GM19238 (cell line): ENCODE measurements around the gene TNNI2.
"Not testable (repeated sequence)": the region's sequence is repeated elsewhere in the genome, so short reads cannot be mapped to it uniquely, and the experiment has no call there.

Source experiments
- DNase-seq: peaks from one replicate; pipeline ENCODE4 v3.0.0; 2011; ENCODE audit warnings: low spot score; ENCODE audit not compliant: insufficient read length

Gene TNNI2

DNA sequence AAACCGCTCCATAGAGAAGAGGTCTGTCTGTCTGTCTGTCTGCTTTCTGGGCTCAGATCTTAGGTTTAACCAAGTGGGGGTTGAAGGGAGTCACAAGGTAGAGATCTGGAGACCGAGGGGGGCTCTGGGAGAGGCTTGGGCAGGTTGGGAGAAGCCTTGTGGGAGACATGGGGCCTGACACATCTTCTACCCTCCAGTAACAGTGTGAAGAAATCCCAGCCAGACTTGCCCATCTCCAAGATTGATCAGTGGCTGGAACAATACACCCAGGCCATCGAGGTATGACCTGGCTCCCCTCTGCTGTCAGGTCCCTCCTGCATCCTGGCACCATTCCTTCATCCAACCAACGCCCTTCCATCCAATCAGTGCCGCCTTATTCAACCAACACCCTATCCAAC lies 45.5 kb downstream of the TNNI2 start:
- DNase-seq: no peak

DNA sequence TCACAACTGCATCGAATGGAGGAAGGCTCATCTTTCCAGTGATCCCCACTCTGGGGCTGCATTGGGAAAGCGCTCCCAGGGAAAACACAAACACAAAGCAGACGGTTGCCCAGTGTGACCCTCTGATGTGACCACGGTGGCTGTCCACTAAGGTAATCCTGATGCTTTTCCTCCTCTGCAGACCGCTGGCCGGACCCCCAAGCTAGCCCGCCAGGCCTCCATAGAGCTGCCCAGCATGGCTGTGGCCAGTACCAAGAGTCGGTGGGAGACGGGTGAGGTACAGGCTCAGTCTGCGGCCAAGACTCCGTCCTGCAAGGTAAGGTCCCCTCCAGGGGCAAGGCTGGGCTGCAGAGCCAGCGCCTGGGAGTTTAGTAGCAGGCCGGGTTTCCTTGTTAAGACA lies 47.8 kb downstream of the TNNI2 start:
- not testable (repeated sequence) for DNase-seq

DNA sequence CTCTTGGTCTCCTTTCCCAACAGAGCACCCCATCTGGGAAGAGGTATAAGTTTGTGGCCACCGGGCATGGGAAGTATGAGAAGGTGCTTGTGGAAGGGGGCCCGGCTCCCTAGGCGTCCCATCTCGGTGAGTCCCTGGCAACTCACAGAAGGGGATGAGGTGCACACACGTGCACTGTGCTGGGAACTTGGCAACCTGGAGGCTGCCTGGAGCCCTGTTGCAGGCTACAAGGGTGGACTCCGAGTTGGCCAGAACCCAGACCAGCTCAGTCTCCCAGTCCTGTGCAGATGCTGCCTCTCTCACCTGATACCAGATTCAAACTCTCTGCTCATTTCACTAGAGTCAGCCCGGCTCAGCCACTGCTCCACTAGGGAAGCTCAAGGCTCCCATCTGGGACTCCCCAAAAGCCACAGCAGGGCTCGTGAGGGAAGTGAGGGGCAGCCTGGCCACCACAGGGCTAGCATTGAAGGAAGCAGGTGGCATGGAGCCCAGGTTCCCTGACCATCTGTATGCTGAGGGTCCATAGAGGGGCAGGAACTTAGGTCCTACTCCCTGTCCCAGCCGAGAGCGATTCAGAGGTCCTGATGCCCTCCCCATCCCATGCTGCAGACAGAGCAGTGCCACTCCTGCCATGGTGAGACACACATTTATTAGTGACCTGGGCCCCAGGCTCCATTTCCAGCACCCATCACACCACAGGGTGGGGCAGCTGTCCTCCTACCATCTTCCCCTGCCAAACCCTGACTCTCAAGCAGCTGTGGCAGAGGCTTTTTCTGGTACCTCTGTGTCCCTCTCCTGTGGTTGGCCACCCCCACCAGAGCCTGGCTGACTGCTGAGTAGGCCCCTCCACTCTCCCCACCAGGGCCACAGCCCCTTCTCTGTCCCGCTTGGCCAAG lies 48.9 kb downstream of the TNNI2 start:
- DNase-seq: no peak

DNA sequence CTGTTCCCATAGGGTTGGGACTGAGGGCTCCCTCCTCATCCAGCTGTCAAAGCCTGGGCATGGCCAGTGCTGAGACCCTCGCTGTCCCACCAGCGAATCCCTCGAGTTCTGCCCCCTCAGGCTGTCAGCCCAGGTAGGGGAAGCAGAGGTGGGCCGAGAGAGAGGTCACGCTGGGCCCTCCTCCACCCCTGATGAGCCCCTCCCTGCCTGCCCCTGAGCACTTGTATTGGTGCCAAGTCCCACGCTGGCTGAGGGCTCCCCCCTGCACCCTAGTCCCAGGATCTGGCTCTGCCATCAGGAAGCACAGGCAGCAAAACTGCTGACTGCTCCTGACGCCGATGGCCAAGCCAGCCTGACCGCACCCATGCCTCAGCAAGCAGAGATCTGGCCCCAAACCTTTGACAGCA lies 49.6 kb downstream of the TNNI2 start:
- DNase-seq: no peak

DNA sequence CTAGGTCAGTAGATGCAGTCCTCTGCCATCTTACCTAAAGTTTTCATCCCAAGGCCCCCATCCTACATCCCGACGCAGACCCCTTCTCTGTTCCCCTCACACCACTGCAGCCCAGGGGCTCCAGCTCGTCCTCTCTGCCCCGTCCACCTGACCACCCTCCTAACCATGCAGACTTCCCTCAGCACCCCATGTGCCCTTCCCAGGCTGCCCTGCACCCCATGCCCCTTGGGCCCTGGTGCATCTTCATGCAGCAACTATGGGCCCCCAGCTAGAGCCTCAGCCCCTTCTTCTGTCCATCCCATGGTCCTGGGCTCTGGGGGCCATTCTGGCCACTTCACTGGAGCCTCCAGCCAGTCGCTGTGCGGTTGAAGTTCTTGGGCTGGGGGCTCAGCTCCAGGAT lies 50.0 kb downstream of the TNNI2 start:
- DNase-seq: no peak

DNA sequence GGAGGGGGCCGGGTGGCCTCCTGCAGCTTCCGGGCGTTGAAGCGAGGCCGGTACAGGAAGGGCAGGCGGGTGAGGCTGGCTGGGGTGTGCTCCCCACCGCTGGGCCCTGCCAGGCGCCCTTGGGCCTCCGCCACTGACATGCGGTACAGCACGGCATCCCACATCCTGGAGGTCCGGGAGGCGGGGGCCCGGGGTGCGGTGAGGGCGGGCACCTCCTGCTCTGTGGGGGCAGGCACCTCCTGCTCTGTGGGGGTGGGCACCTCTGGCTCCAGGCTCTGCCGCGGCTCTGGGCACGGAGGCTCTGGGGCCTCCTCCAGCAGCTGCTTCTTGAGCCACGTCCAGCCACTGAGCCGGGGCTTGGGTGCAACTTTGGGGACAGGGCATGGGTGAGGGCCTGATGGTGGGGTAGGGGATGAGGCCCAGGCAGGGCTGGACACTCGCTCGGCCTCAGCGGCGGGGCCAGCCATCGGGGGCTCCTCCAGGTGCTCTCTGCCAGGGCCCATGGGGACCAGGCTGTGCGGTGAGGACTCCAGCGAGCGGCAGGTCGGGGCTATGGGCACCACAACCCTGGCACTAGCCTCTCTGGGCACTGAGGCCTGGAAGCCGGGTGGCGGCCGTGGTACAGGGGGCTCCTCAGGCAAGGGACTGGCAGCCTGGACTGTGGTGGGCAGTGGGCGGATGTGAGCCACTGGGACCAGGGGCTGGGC lies 50.6 kb downstream of the TNNI2 start:
- DNase-seq: no peak

DNA sequence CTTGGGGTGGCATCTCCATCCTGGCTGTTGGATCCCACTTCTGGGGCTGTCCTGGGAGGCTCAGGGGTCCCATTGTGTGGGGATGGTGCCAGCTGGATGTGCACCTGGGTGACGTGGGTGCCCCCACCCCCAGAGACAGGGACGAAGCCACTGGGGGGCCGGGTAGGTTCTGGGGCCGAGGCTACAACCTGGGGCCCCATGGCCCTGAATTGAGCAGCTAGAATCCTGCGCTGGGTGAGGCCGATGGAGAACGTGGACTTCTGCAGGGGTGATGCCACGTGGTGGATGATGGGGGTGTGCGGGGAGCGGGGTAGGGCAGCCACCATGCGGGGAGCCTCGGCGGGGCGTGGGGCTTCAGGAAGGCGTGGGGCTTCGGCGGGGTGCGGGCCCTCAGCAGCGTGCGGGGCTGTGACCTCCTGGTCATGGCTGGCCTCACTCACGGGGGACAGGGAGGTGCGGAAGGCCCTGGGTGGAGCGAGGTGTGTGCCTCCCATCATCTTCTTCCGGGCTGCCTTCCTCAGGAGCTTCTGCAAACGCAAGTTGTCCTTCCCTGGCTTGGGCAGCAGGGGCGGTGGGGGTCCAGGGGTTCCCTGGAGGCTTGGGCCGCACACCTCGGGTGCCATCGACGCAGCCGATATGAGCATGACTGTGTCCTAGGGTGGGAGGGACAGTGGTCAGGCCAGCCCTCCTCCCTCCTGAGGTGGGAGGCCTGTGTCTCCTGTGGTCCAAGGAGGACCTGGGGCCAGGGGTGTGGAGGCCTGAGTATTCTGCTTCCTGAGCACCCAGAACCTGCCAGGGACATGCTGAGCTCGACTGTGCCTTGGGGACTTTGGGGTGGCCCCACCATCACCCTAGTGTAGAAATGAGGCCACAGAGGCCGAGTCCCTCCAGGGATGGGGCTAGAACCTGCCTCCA lies 51.4 kb downstream of the TNNI2 start:
- DNase-seq: no peak
